ENCODE data around the gene FOXO6.

GRCh38 chr1:41319106-41319755 is 42.0 kb upstream of the FOXO6 start:
- no peak for TF ChIP-seq CTCF (IDR thresholded peaks at IDR 0.05; ENCODE audit: low read depth, low read length)
- TF ChIP-seq MAX (IDR thresholded peaks at IDR 0.05; ENCODE audit: low read depth, low read length): no peak

Data from NB4 (cell line).